HG03457 (cell line): Measurements from ENCODE around the gene PRRT3.
"Not testable (repeated sequence)": the region's sequence is repeated elsewhere in the genome, so short reads cannot be mapped to it uniquely, and the experiment has no call there.

Experiments used
- ATAC-seq: cut with Tn5 transposase; IDR thresholded peaks from one replicate; pipeline ENCODE4 v1.9.1; 2021; ENCODE audit warnings: moderate number of reproducible peaks; ENCODE audit not compliant: unreplicated experiment

PRRT3 gene

DNA sequence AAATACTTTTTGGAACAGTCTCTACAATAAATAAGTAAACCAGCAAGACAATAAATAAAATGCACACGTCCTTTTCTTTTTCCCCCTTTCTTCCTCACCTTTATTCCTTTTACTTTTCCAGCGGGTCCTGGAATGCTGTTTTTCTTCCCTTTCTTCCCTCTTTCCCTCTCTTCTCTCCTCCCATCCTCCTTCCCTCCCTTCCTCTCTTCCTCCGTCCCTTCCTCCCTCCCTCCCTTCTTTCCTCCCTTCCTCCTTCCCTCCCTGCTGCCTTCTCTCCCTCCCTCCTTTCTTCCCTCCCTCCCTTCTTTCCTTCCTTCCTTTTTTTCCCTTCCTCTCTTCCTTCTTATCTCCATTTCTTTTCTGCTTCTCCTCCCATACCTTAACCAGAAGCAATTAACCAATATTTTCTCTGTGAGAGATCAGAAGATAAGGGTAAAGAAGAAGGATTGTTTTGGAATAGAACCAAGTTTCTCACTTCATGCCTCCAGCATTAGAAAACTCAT is 52.9 kb downstream of the PRRT3 start:
- no peak for ATAC-seq

GRCh38 chr3:9898467-9899241 is 53.6 kb downstream of the PRRT3 start:
- no peak for ATAC-seq

GRCh38 chr3:9897408-9898372 is 54.5 kb downstream of the PRRT3 start:
- ATAC-seq, result peak; percentile 59

DNA sequence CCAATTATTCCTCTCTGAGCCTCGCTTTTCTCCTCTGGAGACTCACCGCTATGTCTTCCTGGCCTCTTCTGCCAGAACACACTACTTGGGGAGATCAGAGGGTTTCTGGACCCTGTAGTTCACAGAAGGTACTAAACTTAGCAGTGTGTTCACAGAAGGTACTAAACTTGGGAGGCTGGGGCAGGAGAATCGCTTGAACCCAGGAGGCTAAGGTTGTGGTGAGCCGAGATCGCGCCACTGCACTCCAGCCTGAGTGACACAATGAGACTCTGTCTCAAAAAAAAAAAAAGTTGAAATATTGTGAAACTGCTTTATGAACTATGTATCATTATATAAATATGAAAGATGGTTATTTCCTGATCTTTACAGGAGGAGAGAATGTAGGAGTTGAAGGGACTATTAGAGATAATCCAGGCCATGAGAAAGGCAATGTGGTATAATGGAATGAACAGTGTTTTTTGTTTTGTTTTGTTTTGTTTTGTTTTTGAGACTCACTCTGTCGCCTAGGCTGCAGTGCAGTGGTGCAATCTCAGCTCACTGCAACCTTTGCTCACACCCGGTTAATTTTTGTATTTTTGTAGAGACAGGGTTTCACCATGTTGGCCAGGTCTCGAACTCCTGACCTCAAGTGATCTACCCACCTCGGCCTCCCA is 55.3 kb downstream of the PRRT3 start:
- not testable (repeated sequence) for ATAC-seq

DNA sequence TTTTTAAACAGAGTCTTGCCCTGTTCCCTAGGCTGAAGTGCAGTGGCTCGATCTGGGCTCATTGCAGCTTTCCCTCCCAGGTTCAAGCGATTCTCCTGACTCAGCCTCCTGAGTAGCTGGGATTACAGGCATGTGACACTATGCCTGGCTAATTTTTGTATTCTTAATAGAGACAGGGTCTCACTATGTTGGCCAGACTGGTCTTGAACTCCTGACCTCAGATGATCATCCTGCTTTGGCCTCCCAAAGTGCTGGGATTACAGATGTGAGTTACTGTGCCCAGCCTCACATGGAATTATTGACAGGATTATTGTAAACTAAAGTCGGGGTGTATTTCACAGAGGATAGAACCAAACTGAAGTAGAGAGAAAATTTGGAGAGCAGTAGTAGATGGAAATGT is 56.5 kb downstream of the PRRT3 start:
- not testable (repeated sequence) for ATAC-seq
